Stimulated activated CD8-positive, alpha-beta memory T cell treated with anti-CD3 and anti-CD28 coated beads, Interleukin-2, amount 100 ng/mL, for 1 hour (primary cell): ENCODE data around the gene MYO1C.
"Not testable (repeated sequence)": the region's sequence is repeated elsewhere in the genome, so short reads cannot be mapped to it uniquely, and the experiment has no call there.

Experiments
- DNase-seq, 2 donors: peaks; one replicate each; pipeline ENCODE4 v3.0.0-alpha.2; 2020; ENCODE audit warnings: low read depth in 2 of 2

MYO1C gene

GRCh38 chr17:1492249-1493206 is at the start of gene MYO1C:
MYO1C (minus strand) TSS chr17:1492686; CDS start chr17:1492487, 199 bp downstream.
- no peak for DNase-seq

- no peak for DNase-seq
These were observed 49.0 kb upstream of the MYO1C start for GRCh38 chr17:1541367-1541904.

- no peak for DNase-seq
These were observed 47.3 kb upstream of the MYO1C start for GRCh38 chr17:1539811-1540210.

- DNase-seq, result no peak
These were observed 43.3 kb upstream of the MYO1C start for GRCh38 chr17:1535737-1536136.

- no peak for DNase-seq
These were observed 41.3 kb upstream of the MYO1C start for GRCh38 chr17:1533661-1534325.

GRCh38 chr17:1532836-1533602 is 40.5 kb upstream of the MYO1C start:
- DNase-seq, result peak in 1 of 2 donors; percentile 17

GRCh38 chr17:1529863-1530262 is 37.4 kb upstream of the MYO1C start:
- DNase-seq, result no peak

- DNase-seq, result not testable (repeated sequence)
These were observed 34.4 kb upstream of the MYO1C start for GRCh38 chr17:1526876-1527275.

GRCh38 chr17:1522626-1523025 is 30.1 kb upstream of the MYO1C start:
- no peak for DNase-seq

- DNase-seq, result no peak
These were observed 28.7 kb upstream of the MYO1C start for GRCh38 chr17:1521086-1521640.

GRCh38 chr17:1519678-1520077 is 27.2 kb upstream of the MYO1C start:
- no peak for DNase-seq

- DNase-seq, result no peak
These were observed 25.9 kb upstream of the MYO1C start for GRCh38 chr17:1518410-1518809.

GRCh38 chr17:1516388-1517161 is 24.1 kb upstream of the MYO1C start, which contains the start of gene INPP5K:
INPP5K (minus strand) TSS chr17:1516612; CDS start chr17:1516499, 113 bp downstream.
- DNase-seq, result peak; percentile 95

- peak in 1 of 2 donors; percentile 35 for DNase-seq
These were observed 23.3 kb upstream of the MYO1C start for GRCh38 chr17:1515640-1516387.

- no peak for DNase-seq
These were observed 19.9 kb upstream of the MYO1C start for GRCh38 chr17:1512351-1512750.

- DNase-seq, result no peak
These were observed 19.4 kb upstream of the MYO1C start for GRCh38 chr17:1511756-1512321.

- DNase-seq, result no peak
These were observed 18.8 kb upstream of the MYO1C start for GRCh38 chr17:1511290-1511689.

GRCh38 chr17:1509290-1509881 is 16.9 kb upstream of the MYO1C start:
- DNase-seq, result no peak

- not testable (repeated sequence) for DNase-seq
These were observed 16.2 kb upstream of the MYO1C start for GRCh38 chr17:1508709-1509108.
